Upper lobe of left lung (tissue), 6 donors: ENCODE measurements around the gene DRC7. TPM values are rescaled to one million over a fixed set of nuclear protein-coding genes. Genes with fewer than 3 reads are reported as not detected.

ENCODE experiments used
- ATAC-seq, 2 donors: fragments of 200-7000 bp; cut with Tn5 transposase; one replicate each; pipeline ENCODE4 v1.9.1; 2022; ENCODE audit warnings: mild to moderate bottlenecking in 2 of 2, moderate library complexity in 2 of 2; ENCODE audit not compliant: low FRiP score in 2 of 2
- DNase-seq, 2 donors: peaks; one replicate each; pipeline ENCODE4 v3.0.0-alpha.2; 2019 to 2020
- H3K27ac ChIP-seq, 4 donors: fragments of 200-600 bp; sonication (generic); one replicate each; pipeline ENCODE4 v1.5.1; 2016 to 2019
- H3K27me3 ChIP-seq, 4 donors: fragments of 200-600 bp; sonication (generic); one replicate each; pipeline ENCODE4 v1.5.1; 2017 to 2019
- H3K36me3 ChIP-seq, 4 donors: fragments of 200-600 bp; sonication (generic); one replicate each; pipeline ENCODE4 v1.5.1; 2016 to 2019
- H3K4me1 ChIP-seq, 4 donors: fragments of 200-600 bp; sonication (generic); one replicate each; pipeline ENCODE4 v1.5.1; 2018 to 2019
- H3K4me3 ChIP-seq, 4 donors: fragments of 200-600 bp; sonication (generic); one replicate each; pipeline ENCODE4 v1.5.1; 2017 to 2019; ENCODE audit warnings: mild to moderate bottlenecking in 2 of 4, moderate library complexity in 1 of 4
- H3K9me3 ChIP-seq, 4 donors: fragments of 200-600 bp; sonication (generic); one replicate each; pipeline ENCODE4 v1.5.1; 2018 to 2019
- CTCF ChIP-seq, 6 experiments: fragments of 450-650 bp in 4 of 6; fragments of 200-600 bp in 2 of 6; sonication (generic) in 2 of 6; IDR thresholded peaks; one replicate each; pipeline ENCODE4 v1.5.1; 2016 to 2019; ENCODE audit warnings: antibody characterized with exemption in 6 of 6
- EP300 ChIP-seq, 4 donors: sonication (generic); formaldehyde crosslinking; IDR thresholded peaks; one replicate each; pipeline ENCODE4 v1.5.1; 2017; ENCODE audit warnings: antibody characterized with exemption in 4 of 4, control low read depth in 2 of 4
- POLR2A ChIP-seq, 4 donors: fragments of 450-650 bp; IDR thresholded peaks; one replicate each; pipeline ENCODE4 v1.5.1; 2016 to 2017; ENCODE audit warnings: antibody characterized with exemption in 4 of 4, mild to moderate bottlenecking in 2 of 4
- POLR2AphosphoS5 ChIP-seq, 2 donors: sonication (generic); formaldehyde crosslinking; IDR thresholded peaks; one replicate each; pipeline ENCODE4 v1.5.1; 2017; ENCODE audit warnings: antibody characterized with exemption in 2 of 2
- WGBS, 2 donors: methylation state at CpG; one replicate each; pipeline ENCODE4 v1.1.5; 2017 to 2018; 5-methylcytosine and 5-hydroxymethylcytosine counted together
- total RNA-seq, 6 donors: library from RNA; depleted of rRNA in 4 of 6; stranded (reverse); fragments of >200 nt in 4 of 6; gene quantifications; one replicate each; pipeline versions ENCODE4 v1.1.0 to v1.2.1, GENCODE V29; 2016 to 2021
- donor health status: DM: no; HTN: no; CAD: no; lungs with moderate emphysema.
- donor health status: DM: no; HTN: yes; CAD: no; lungs with severe emphysema.

The DRC7 gene
- total RNA-seq = 10 to 100 TPM in 2 of 6 donors, 1 to 10 TPM in 4; 1.2 to 15.9 (median 7.8) TPM

- H3K4me3 ChIP-seq = peak within 1 kb of the TSS in 3 of 4 donors; percentile 17 to 30 (median 29)
- H3K9me3 ChIP-seq = no peaks in the 10 kb centered on the region
- H3K4me1 ChIP-seq = peaks cover 0 to 1% (median under 1%) of the 10 kb centered on the region in 4 donors
- H3K27me3 ChIP-seq = no peaks in the 10 kb centered on the region
- ATAC-seq (peak; percentile 13 to 82), DNase-seq (peak; percentile 16 to 59)
- WGBS, 2 donors = 28 to 36% methylated on average over 8 of the region's 8 CpGs
- no peaks in the 10 kb centered on the region for H3K36me3 ChIP-seq
- no peak for TF ChIP-seq CTCF (IDR thresholded peaks at IDR 0.05)
- no peak for TF ChIP-seq POLR2A (IDR thresholded peaks at IDR 0.05)
- no peak for TF ChIP-seq EP300 (IDR thresholded peaks at IDR 0.05)
- TF ChIP-seq POLR2AphosphoS5 (IDR thresholded peaks at IDR 0.05) = no peak
- peak within 1 kb of the TSS in 2 of 4 donors; percentile 32 to 54 for H3K27ac ChIP-seq
Measured at GRCh38 chr16:57694725-57695679, at the start of gene DRC7. TSS of gene DRC7 (plus strand) at chr16:57694806. CDS start at chr16:57697950, 3,144 bp downstream.

GRCh38 chr16:57645169-57645568 is 49.4 kb upstream of the DRC7 start:
- Histone ChIP-seq H3K27me3 (no peaks in the 10 kb centered on the region), H3K4me3 (no peak overlapping the region), H3K4me1 (peaks cover 48 to 60% (median 56%) of the 10 kb centered on the region in 4 donors), H3K36me3 (peaks cover 0 to 21% (median 2%) of the 10 kb centered on the region in 4 donors), H3K9me3 (no peaks in the 10 kb centered on the region), H3K27ac (peak overlapping the region; percentile 78 to 86 (median 80))
- 64 to 84% methylated on average over 5 to 9 of the region's 10 CpGs for WGBS, 2 donors
- no peak for ATAC-seq
- TF ChIP-seq EP300 (IDR thresholded peaks at IDR 0.05) (no peak), POLR2A (IDR thresholded peaks at IDR 0.05) (no peak), POLR2AphosphoS5 (IDR thresholded peaks at IDR 0.05) (no peak), CTCF (IDR thresholded peaks at IDR 0.05) (no peak)
- no peak for DNase-seq

GRCh38 chr16:57645691-57646387 is 48.8 kb upstream of the DRC7 start:
- peaks cover 0 to 25% (median 4%) of the 10 kb centered on the region in 4 donors for H3K36me3 ChIP-seq
- H3K4me1 ChIP-seq = peaks cover 42 to 55% (median 51%) of the 10 kb centered on the region in 4 donors
- 51 to 89% methylated on average over 12 to 20 of the region's 24 CpGs for WGBS, 2 donors
- H3K9me3 ChIP-seq = no peaks in the 10 kb centered on the region
- peak overlapping the region; percentile 78 to 86 (median 80) for H3K27ac ChIP-seq
- H3K27me3 ChIP-seq = no peaks in the 10 kb centered on the region
- no peak overlapping the region for H3K4me3 ChIP-seq
- DNase-seq (peak in 1 of 2 donors; percentile 61), ATAC-seq (peak in 1 of 2 donors; percentile 5)
- TF ChIP-seq POLR2AphosphoS5 (IDR thresholded peaks at IDR 0.05) (peak; percentile 32 to 44), CTCF (IDR thresholded peaks at IDR 0.05) (no peak)

- H3K27me3 ChIP-seq = no peaks in the 10 kb centered on the region
- peak overlapping the region; percentile 78 to 86 (median 80) for H3K27ac ChIP-seq
- H3K4me1 ChIP-seq = peaks cover 39 to 55% (median 51%) of the 10 kb centered on the region in 4 donors
- DNase-seq (no peak), ATAC-seq (no peak)
- 60 to 75% methylated on average over 2 to 14 of the region's 14 CpGs for WGBS, 2 donors
- H3K9me3 ChIP-seq = no peaks in the 10 kb centered on the region
- peaks cover 0 to 32% (median 11%) of the 10 kb centered on the region in 4 donors for H3K36me3 ChIP-seq
- TF ChIP-seq POLR2AphosphoS5 (IDR thresholded peaks at IDR 0.05) (peak in 1 of 2 donors; percentile 1), CTCF (IDR thresholded peaks at IDR 0.05) (no peak), EP300 (IDR thresholded peaks at IDR 0.05) (no peak), POLR2A (IDR thresholded peaks at IDR 0.05) (no peak)
- H3K4me3 ChIP-seq = peak overlapping the region in 1 of 4 donors; percentile 10
Measured at GRCh38 chr16:57646388-57647039, 48.1 kb upstream of the DRC7 start.
